ENCODE data around the gene C14orf39.

- TF ChIP-seq CTCF (IDR thresholded peaks at IDR 0.05; ENCODE audit: low read depth, low read length, poor library complexity, severe bottlenecking) = no peak
- TF ChIP-seq EZH2phosphoT487 (IDR thresholded peaks at IDR 0.05; ENCODE audit: borderline replicate concordance, low read length) = no peak
These were observed 1.3 kb upstream of the C14orf39 start for GRCh38 chr14:60487211-60487610.
